K562 (cell line): ENCODE data around the gene NT5DC2. TPM values are rescaled to one million over a fixed set of nuclear protein-coding genes. Genes with fewer than 3 reads are reported as not detected.

Experiments used
- ATAC-seq: fragments of 200-7000 bp; cut with Tn5 transposase; 3 replicates; pipeline ENCODE4 v1.9.1; 2020; ENCODE audit warnings: moderate library complexity
- BruUV-seq: library from RNA; stranded (reverse); fragments of 400-500 nt; replicated peaks from 2 replicates; lab custom pipeline; 2021; lab: Mats Ljungman, UMichigan
- CTCF ChIA-PET: fragments of 300-600 bp; formaldehyde crosslinking; extraction: SDS; loops from one replicate; lab custom pipeline; 2021; ENCODE audit warnings: low intra/inter-chr PET ratio; lab: Yijun Ruan, JAX
- POLR2A ChIA-PET: fragments of 300-600, 350-650 bp; sonication (Branson Sonifier 250); formaldehyde crosslinking; extraction: SDS; loops from one replicate; lab custom pipeline; 2021; ENCODE audit warnings: antibody characterized with exemption, inconsistent platforms; lab: Yijun Ruan, JAX
- DNase-seq, 4 experiments: peaks; one replicate each; pipeline versions ENCODE4 v3.0.0 to v3.0.0-alpha.2; 2011 to 2018; ENCODE audit warnings: low spot score in 3 of 4, mixed read lengths in 3 of 4; ENCODE audit errors: extremely low read depth in 1 of 4
- FAIRE-seq: peaks from 2 replicates; lab custom pipeline; 2011; peaks lifted over from hg19 to GRCh38; lab: Jason Lieb, UNC
- H2AFZ ChIP-seq: 2 replicates; pipeline ENCODE4 v1.6.0; 2011; ENCODE audit warnings: low read depth, low read length, control low read depth, inconsistent platforms
- H3K27ac ChIP-seq: fragments of 200-600 bp; 3 replicates; pipeline ENCODE4 v1.8.0; 2011; ENCODE audit warnings: low read depth, mild to moderate bottlenecking, control low read depth, inconsistent platforms, low read length, moderate library complexity, mixed read lengths; ENCODE audit errors: extremely low read depth
- H3K27me3 ChIP-seq, 2 experiments: fragments of 300-600 bp in 1 of 2; 2 replicates in 1 of 2; 3 replicates in 1 of 2; pipeline versions ENCODE4 v1.6.0 to v1.8.0; 2011; ENCODE audit warnings: inconsistent platforms in 2 of 2, low read length in 2 of 2, mild to moderate bottlenecking in 1 of 2, mixed read lengths in 1 of 2, moderate library complexity in 1 of 2; ENCODE audit not compliant: control insufficient read depth in 2 of 2, insufficient read depth in 2 of 2
- H3K36me3 ChIP-seq: fragments of 300-600 bp; 3 replicates; pipeline ENCODE4 v1.8.0; 2011; ENCODE audit warnings: mild to moderate bottlenecking, low read length, inconsistent platforms; ENCODE audit not compliant: control insufficient read depth, insufficient read depth
- H3K4me1 ChIP-seq, 2 experiments: fragments of 200-600 bp in 1 of 2; replicated peaks in 1 of 2; 2 replicates in 1 of 2; 3 replicates in 1 of 2; pipeline versions ENCODE4 v1.5.1 to v1.8.0; 2011; ENCODE audit warnings: inconsistent platforms in 2 of 2, low read length in 2 of 2, mild to moderate bottlenecking in 1 of 2, mixed read lengths in 1 of 2, moderate library complexity in 1 of 2; ENCODE audit not compliant: control insufficient read depth in 2 of 2, insufficient read depth in 2 of 2
- H3K4me2 ChIP-seq: 2 replicates; pipeline ENCODE4 v1.6.1; 2011; ENCODE audit warnings: low read length, control low read depth, inconsistent platforms, mixed read lengths; ENCODE audit not compliant: insufficient read depth
- H3K4me3 ChIP-seq: fragments of 200-600 bp; sonication (generic), shearing (Covaris generic); 2 replicates; pipeline ENCODE4 v1.5.1; 2016; ENCODE audit warnings: control low read depth, inconsistent platforms
- H3K79me2 ChIP-seq: fragments of 200-600 bp; 3 replicates; pipeline ENCODE4 v1.8.0; 2011; ENCODE audit warnings: low read length, inconsistent platforms; ENCODE audit not compliant: control insufficient read depth, insufficient read depth
- H3K9ac ChIP-seq, 2 experiments: 2 replicates each; pipeline versions ENCODE4 v1.6.0 to v1.6.1; 2011; ENCODE audit warnings: low read depth in 2 of 2, low read length in 2 of 2, control low read depth in 1 of 2, inconsistent platforms in 1 of 2, mild to moderate bottlenecking in 1 of 2, mixed read lengths in 1 of 2; ENCODE audit not compliant: insufficient read depth in 1 of 2
- H3K9me1 ChIP-seq: one replicate; pipeline ENCODE4 v1.6.0; 2011; ENCODE audit warnings: inconsistent platforms, mild to moderate bottlenecking, low read length, moderate library complexity; ENCODE audit not compliant: control insufficient read depth, insufficient read depth
- H3K9me3 ChIP-seq: replicated peaks from 2 replicates; pipeline ENCODE4 v1.5.1; 2011; ENCODE audit warnings: low read depth, low read length, inconsistent platforms; ENCODE audit not compliant: control insufficient read depth, insufficient read depth
- H4K20me1 ChIP-seq: replicated peaks from 2 replicates; pipeline ENCODE4 v1.6.1; 2011; ENCODE audit warnings: low read length, inconsistent platforms, mixed read lengths; ENCODE audit not compliant: control insufficient read depth, insufficient read depth
- ARID1B ChIP-seq: fragments of 450-650 bp; IDR thresholded peaks from 2 replicates; pipeline ENCODE4 v1.6.1; 2016; ENCODE audit warnings: antibody characterized with exemption, mild to moderate bottlenecking, inconsistent platforms
- ATF2 ChIP-seq: sonication (generic); formaldehyde crosslinking; IDR thresholded peaks from 2 replicates; pipeline ENCODE4 v1.8.1; 2022; ENCODE audit warnings: missing genetic modification reagents
- C11orf30 ChIP-seq: fragments of 450-650 bp; IDR thresholded peaks from 2 replicates; pipeline ENCODE4 v1.6.1; 2016; ENCODE audit warnings: low read depth, mild to moderate bottlenecking
- HES1 ChIP-seq: fragments of 450-650 bp; IDR thresholded peaks from 2 replicates; pipeline ENCODE4 v1.6.1; 2016; ENCODE audit warnings: low read depth, mild to moderate bottlenecking, moderate library complexity
- KDM4B ChIP-seq, 2 experiments: fragments of 450-650 bp in 1 of 2; sonication (generic) in 1 of 2; IDR thresholded peaks; 2 replicates each; pipeline ENCODE4 v1.6.1; 2016 to 2017; ENCODE audit warnings: borderline replicate concordance in 2 of 2, antibody characterized with exemption in 1 of 2, low read depth in 1 of 2, mild to moderate bottlenecking in 1 of 2
- KLF10 ChIP-seq: fragments of 250-450 bp; sonication (Bioruptor Pico); IDR thresholded peaks from 2 replicates; pipeline ENCODE4 v1.6.1; 2021; ENCODE audit warnings: matching md5 sums
- MAFK ChIP-seq: IDR thresholded peaks from 2 replicates; pipeline ENCODE4 v1.6.1; 2011; ENCODE audit warnings: low read length, improper control_type of control experiment
- MEIS2 ChIP-seq: fragments of 450-650 bp; IDR thresholded peaks from 2 replicates; pipeline ENCODE4 v1.6.1; 2014; ENCODE audit warnings: mild to moderate bottlenecking; ENCODE audit not compliant: partially characterized antibody
- RB1 ChIP-seq: fragments of 450-650 bp; IDR thresholded peaks from 2 replicates; pipeline ENCODE4 v1.6.1; 2017; ENCODE audit warnings: low read depth, mild to moderate bottlenecking
- TFAM ChIP-seq: fragments of 250-450 bp; sonication (Bioruptor Pico); conservative IDR thresholded peaks from 2 replicates; pipeline ENCODE4 v1.5.0; 2021; ENCODE audit warnings: mild to moderate bottlenecking, moderate library complexity
- ZNF316 ChIP-seq: fragments of 450-650 bp; IDR thresholded peaks from 2 replicates; pipeline ENCODE4 v1.6.1; 2016
- ZNF609 ChIP-seq: sonication (generic); formaldehyde crosslinking; IDR thresholded peaks from 2 replicates; pipeline ENCODE4 v1.8.1; 2023; ENCODE audit warnings: missing genetic modification reagents, mild to moderate bottlenecking, borderline replicate concordance
- WGBS: fragments of 100-300 bp; shearing (Covaris generic); methylation state at CpG from one replicate; pipeline ENCODE4 v1.1.6; 2016; ENCODE audit warnings: low coverage, mixed read lengths; ENCODE audit not compliant: insufficient coverage; ENCODE audit errors: missing lambda C conversion rate; 5-methylcytosine and 5-hydroxymethylcytosine counted together
- in situ Hi-C: fragments of 300-500 bp; cut with MboI; formaldehyde crosslinking; loops from 4 replicates; pipeline ENCODE4 v1.15.0; 2018; ENCODE audit warnings: inconsistent platforms, mixed read lengths
- intact Hi-C: fragments of 100-400 bp; cut with micrococcal nuclease; formaldehyde crosslinking; loops from 2 replicates; pipeline ENCODE4 v1.14.2; 2022
- polyA plus RNA-seq, 8 experiments: library from polyadenylated mRNA; depleted of rRNA in 4 of 8; stranded (reverse) in 5 of 8; unstranded in 3 of 8; fragments of >200 nt; fragmentation: Nextera tagmentation in 2 of 8; fragmentation: Illumina TruSeq in 1 of 8; extraction: Ambion mirVana in 2 of 8; extraction: Trizol in 1 of 8; gene quantifications; 2 replicates each; pipeline versions ENCODE4 v1.2.1 to v1.2.3, GENCODE V29; 2011 to 2014; ENCODE audit warnings: inconsistent platforms in 1 of 8, missing spikeins in 1 of 8
- total RNA-seq, 7 experiments: library from RNA; depleted of rRNA in 6 of 7; stranded (reverse); fragments of >200 nt in 6 of 7; fragmentation: Illumina TruSeq in 2 of 7; extraction: Trizol in 2 of 7; gene quantifications; 2 replicates each; pipeline versions ENCODE4 v1.2.1 to v1.2.3, GENCODE V29; 2011 to 2021; ENCODE audit warnings: low replicate concordance in 1 of 7

The NT5DC2 gene
- total and polyA plus RNA-seq, 9 of the 15 experiments (the other 6 are each of a cell fraction or from before 2014, with no cell fraction given): 25.6 to 168 (median 122) TPM

DNA sequence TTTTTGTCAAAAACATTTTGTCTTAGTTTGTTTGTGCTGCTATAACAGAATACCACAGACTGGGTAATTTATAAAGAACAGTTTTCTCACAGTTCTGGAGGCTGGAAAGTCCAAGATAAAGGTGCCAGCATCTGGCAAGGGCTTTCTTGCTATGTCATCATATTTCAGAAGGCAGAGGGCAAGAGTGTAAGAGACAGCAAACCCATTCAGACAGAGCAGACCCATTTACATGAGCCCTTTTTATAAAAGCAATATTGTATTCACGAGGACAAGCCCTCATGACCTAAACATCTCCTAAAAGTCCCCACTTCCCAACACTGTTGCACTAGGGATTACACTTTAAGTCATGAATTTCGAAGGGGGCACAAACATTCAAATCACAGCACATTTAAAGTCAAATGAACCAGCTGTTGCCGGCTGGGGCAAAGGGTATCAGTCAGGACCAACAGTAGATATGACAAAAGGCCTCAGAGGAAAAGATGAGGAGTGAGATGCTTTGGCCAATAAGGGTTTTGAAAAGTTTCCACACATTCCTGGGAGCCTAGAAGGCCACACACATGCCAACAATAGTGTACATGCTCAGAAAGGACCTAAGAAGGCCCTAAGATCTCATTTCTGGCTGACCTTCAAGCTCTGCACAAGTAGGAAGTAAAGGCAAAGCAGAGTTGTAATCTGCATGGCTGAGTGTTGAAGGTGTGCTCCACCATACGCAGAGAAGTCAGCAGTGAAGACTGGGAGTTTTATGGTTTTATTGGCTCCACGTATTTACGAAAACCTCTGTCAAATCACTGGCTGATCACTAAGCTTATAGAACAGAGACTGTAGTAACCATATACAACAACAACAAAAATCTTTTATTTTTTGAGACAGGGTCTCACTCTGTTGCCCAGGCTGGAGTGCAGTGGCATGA lies 40.7 kb upstream of the NT5DC2 start:
- ChIA-PET CTCF (no interaction called here), POLR2A (no interaction called here)
- no peaks in the 10 kb centered on the region for H3K9me3 ChIP-seq
- DNase-seq: no peak
- H4K20me1 ChIP-seq: no peaks in the 10 kb centered on the region
- H3K27ac ChIP-seq: no peak overlapping the region
- H2AFZ ChIP-seq: no peak overlapping the region
- intact Hi-C loops (no loop called here), in situ Hi-C loops (no loop called here)
- no peaks in the 10 kb centered on the region for H3K27me3 ChIP-seq
- no peak overlapping the region for H3K4me3 ChIP-seq
- WGBS: 83% methylated on average over 6 of the region's 6 CpGs
- H3K4me2 ChIP-seq: no peak overlapping the region
- peaks cover 29% of the 10 kb centered on the region; the same call in 2 of the 3 replicates for H3K36me3 ChIP-seq
- TF ChIP-seq RB1 (no peak), MEIS2 (no peak), ZNF316 (peak; percentile 58), KLF10 (no peak), TFAM (no peak), KDM4B (IDR thresholded peaks at IDR 0.05; ENCODE audit: borderline replicate concordance in 2 of 2, low read depth in 1 of 2) (no peak), MAFK (peak; percentile 20; the same call in 1 of the 2 replicates), C11orf30 (peak; percentile 45; the same call in 1 of the 2 replicates), ATF2 (CRISPR knock-in tag) (no peak), ARID1B (no peak), ZNF609 (CRISPR knock-in tag) (no peak), HES1 (no peak)
- no peaks in the 10 kb centered on the region for H3K9me1 ChIP-seq
- FAIRE-seq: no peak
- H3K4me1 ChIP-seq: no peaks in the 10 kb centered on the region
- ATAC-seq: no peak
- H3K9ac ChIP-seq: no peak overlapping the region
- no TSS peak for BruUV-seq
- H3K79me2 ChIP-seq: no peaks in the 10 kb centered on the region
